ENCODE results near the gene SAFB. TPM values are rescaled to one million over a fixed set of nuclear protein-coding genes. Genes with fewer than 3 reads are reported as not detected.

The SAFB gene
- total RNA-seq, 1 experiment from 2014 or later: 143 TPM

DNA sequence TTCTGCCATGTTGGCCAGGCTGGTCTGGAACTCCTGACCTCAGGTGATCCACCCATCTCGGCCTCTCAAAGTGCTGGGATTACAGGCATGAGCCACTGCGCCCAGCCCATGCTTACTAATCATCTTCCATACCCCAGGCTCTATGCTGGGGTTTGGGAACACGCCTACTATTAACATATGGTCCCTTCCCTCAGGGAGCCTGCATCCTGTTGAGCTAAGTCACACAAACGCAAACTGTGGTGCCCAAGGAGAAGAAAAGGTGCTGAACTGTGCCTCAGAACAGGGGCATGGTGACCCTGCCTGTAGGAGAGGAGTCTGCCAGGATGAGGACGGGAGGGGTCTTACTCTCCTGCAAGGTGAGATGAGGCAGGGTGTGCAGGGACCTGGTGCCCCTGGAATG, 51.8 kb downstream of the SAFB start:
- H3K4me3 ChIP-seq (replicated peaks in 1 of 2; ENCODE audit: low read depth in 1 of 2, low read length in 2 of 2): no peak overlapping the region
- H3K9me2 ChIP-seq (ENCODE audit: insufficient read depth): no peaks in the 10 kb centered on the region
- POLR2A ChIA-PET: interaction anchor here (0.5 kb wide), 1 partner anchor 127 kb away, joined by 4 read pairs; no protein-coding TSS in a partner anchor
- no peak overlapping the region for H3K4me2 ChIP-seq (ENCODE audit: low read length)
- H3K79me2 ChIP-seq (ENCODE audit: insufficient read depth, low read length): peaks cover 7% of the 10 kb centered on the region
- RAD21 ChIA-PET (ENCODE audit: low non-redundant PET in 1 of 2, low total read pairs in 2 of 2, uncharacterized antibody in 2 of 2, unreplicated experiment in 2 of 2): no interaction called here
- ATAC-seq (no peak), DNase-seq (ENCODE audit: low read depth, low spot score) (no peak)
- H3K27ac ChIP-seq (ENCODE audit: low read depth, low read length): no peak overlapping the region
- H2AFZ ChIP-seq (ENCODE audit: low read depth, low read length, poor library complexity, severe bottlenecking): no peak overlapping the region
- no peaks in the 10 kb centered on the region for H3K27me3 ChIP-seq (ENCODE audit: insufficient read depth, low read length)
- H3K4me1 ChIP-seq (ENCODE audit: control insufficient read depth in 1 of 2, insufficient read depth in 2 of 2, low read length in 2 of 2): peaks cover 0 to 8% of the 10 kb centered on the region in 2 experiments; a peak in 1 of 4 replicates
- TF ChIP-seq ZNF274 (IDR thresholded peaks at IDR 0.05; ENCODE audit: low read depth, low read length) (no peak), EZH2phosphoT487 (IDR thresholded peaks at IDR 0.05; ENCODE audit: borderline replicate concordance) (no peak), REST (IDR thresholded peaks at IDR 0.05; ENCODE audit: low read depth) (no peak), EZH2 (IDR thresholded peaks at IDR 0.05) (no peak), POLR2AphosphoS5 (IDR thresholded peaks at IDR 0.05; ENCODE audit: low read depth, low read length) (no peak), CEBPB (IDR thresholded peaks at IDR 0.05; ENCODE audit: low read depth) (no peak), ZFX (IDR thresholded peaks at IDR 0.05) (no peak), EGR1 (IDR thresholded peaks at IDR 0.05; ENCODE audit: low read depth) (no peak), ELF1 (IDR thresholded peaks at IDR 0.05; ENCODE audit: borderline replicate concordance, low read depth) (no peak), JUND (IDR thresholded peaks at IDR 0.05) (no peak), RAD21 (IDR thresholded peaks at IDR 0.05; ENCODE audit: low read depth) (no peak), POLR2A (IDR thresholded peaks at IDR 0.05; ENCODE audit: borderline replicate concordance, extremely low read depth, insufficient read depth, insufficient read length) (no peak), MAX (IDR thresholded peaks at IDR 0.05) (no peak), SRF (IDR thresholded peaks at IDR 0.05; ENCODE audit: low read depth) (no peak), SIN3A (IDR thresholded peaks at IDR 0.05; ENCODE audit: low read depth) (no peak), TCF7L2 (IDR thresholded peaks at IDR 0.05; ENCODE audit: borderline replicate concordance, extremely low read depth, insufficient read depth, insufficient read length) (no peak), YY1 (IDR thresholded peaks at IDR 0.05; ENCODE audit: extremely low read depth, insufficient replicate concordance, low read depth, low read length) (no peak)
- TF ChIP-seq, protein P1, sequence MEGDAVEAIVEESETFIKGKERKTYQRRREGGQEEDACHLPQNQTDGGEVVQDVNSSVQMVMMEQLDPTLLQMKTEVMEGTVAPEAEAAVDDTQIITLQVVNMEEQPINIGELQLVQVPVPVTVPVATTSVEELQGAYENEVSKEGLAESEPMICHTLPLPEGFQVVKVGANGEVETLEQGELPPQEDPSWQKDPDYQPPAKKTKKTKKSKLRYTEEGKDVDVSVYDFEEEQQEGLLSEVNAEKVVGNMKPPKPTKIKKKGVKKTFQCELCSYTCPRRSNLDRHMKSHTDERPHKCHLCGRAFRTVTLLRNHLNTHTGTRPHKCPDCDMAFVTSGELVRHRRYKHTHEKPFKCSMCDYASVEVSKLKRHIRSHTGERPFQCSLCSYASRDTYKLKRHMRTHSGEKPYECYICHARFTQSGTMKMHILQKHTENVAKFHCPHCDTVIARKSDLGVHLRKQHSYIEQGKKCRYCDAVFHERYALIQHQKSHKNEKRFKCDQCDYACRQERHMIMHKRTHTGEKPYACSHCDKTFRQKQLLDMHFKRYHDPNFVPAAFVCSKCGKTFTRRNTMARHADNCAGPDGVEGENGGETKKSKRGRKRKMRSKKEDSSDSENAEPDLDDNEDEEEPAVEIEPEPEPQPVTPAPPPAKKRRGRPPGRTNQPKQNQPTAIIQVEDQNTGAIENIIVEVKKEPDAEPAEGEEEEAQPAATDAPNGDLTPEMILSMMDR (IDR thresholded peaks at IDR 0.05 in 2 of 3, conservative IDR thresholded peaks at IDR 0.05 in 1 of 3; ENCODE audit: borderline replicate concordance in 1 of 3, insufficient read depth in 1 of 3, low read depth in 2 of 3, low read length in 2 of 3): no peak
- TF ChIP-seq, protein P2, sequence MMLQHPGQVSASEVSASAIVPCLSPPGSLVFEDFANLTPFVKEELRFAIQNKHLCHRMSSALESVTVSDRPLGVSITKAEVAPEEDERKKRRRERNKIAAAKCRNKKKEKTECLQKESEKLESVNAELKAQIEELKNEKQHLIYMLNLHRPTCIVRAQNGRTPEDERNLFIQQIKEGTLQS (IDR thresholded peaks at IDR 0.05): no peak
- CTCF ChIA-PET: no interaction called here
- no TSS peak for BruUV-seq (replicated peaks)
- intact Hi-C loops (cut with micrococcal nuclease): no loop called here
- no peaks in the 10 kb centered on the region for H3K9me3 ChIP-seq (ENCODE audit: control insufficient read depth in 1 of 2, insufficient read depth in 1 of 2, low read depth in 1 of 2, low read length in 2 of 2)
- H3K9ac ChIP-seq (ENCODE audit: low read length): no peak overlapping the region
- H3K36me3 ChIP-seq (ENCODE audit: control insufficient read depth in 1 of 2, insufficient read depth in 2 of 2, low read length in 2 of 2): peaks cover 0 to under 1% of the 10 kb centered on the region in 2 experiments; a peak in 1 of 4 replicates
- no peaks in the 10 kb centered on the region for H4K20me1 ChIP-seq (ENCODE audit: insufficient read depth)
